GM19324 (cell line): Measurements from ENCODE around the gene FN1.
"Not testable (repeated sequence)": the region's sequence is repeated elsewhere in the genome, so short reads cannot be mapped to it uniquely, and the experiment has no call there.

ENCODE experiments used
- ATAC-seq: cut with Tn5 transposase; IDR thresholded peaks from one replicate; pipeline ENCODE4 v1.9.1; 2021; ENCODE audit warnings: mild to moderate bottlenecking, moderate library complexity; ENCODE audit not compliant: unreplicated experiment, low FRiP score

Gene FN1

DNA sequence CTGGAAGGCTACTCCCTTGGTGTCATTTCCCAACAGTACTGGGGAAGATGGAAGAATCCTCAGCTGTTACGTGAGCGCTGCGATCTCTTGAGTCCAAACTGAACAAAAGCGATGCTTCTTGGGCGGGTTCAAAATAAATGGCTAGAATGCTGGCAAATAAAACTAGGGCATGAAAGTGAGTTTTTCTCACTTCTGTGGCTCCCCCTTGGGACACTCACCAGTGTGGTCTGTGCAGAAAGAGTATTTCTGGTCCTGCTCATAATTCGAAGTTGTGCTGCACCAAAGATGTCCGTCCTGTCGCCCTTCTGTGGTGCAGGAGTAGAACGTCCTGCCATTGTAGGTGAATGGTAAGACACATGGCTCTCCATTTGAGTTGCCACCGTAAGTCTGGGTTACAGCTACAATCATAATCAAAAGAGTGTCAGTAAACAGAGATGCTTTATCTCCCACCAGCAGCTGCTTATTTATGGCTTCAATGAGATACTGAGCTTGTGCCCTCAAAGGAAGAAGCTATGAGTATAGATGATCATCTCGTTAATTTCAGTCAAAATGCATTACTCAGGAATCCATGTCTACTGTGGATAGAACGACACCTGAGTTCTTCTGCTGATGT lies 11.8 kb downstream of the FN1 start:
- no peak for ATAC-seq

DNA sequence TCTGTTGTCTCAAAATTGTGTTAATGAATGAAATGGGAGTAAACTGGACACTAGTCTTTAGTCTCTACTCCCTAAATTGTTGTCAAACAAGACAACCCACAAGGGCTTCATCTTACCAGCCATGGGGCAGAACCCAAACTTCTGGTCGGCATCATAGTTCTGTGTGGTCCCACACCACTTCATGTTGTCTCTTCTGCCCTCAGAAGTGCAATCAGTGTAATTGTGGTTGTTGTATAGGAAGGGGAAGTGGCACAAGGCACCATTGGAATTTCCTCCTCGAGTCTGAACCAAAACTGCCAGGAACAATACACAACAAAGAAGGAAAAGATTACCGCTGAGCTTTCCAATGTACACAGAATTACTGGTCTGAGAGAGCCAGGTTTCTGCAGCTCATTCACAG lies 12.6 kb downstream of the FN1 start:
- no peak for ATAC-seq

DNA sequence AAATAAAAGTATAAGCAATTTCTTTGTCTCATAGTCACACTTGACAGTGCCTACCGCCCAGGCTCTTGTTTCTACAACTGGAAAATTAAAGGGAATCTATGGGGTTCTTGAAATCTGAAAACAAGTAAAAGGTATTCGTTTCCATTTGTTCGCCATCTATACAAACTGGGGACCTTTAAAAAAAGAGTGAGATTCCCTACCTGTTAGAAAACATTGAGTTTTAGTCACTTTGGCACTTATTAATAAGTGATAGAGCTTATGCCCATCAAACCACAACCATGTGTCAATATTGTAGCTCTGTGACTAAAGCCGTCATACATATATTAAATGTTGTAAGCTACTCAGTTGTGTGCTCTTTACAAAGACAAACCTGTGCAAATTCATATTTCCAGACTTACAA lies 13.2 kb downstream of the FN1 start:
- ATAC-seq, result no peak

DNA sequence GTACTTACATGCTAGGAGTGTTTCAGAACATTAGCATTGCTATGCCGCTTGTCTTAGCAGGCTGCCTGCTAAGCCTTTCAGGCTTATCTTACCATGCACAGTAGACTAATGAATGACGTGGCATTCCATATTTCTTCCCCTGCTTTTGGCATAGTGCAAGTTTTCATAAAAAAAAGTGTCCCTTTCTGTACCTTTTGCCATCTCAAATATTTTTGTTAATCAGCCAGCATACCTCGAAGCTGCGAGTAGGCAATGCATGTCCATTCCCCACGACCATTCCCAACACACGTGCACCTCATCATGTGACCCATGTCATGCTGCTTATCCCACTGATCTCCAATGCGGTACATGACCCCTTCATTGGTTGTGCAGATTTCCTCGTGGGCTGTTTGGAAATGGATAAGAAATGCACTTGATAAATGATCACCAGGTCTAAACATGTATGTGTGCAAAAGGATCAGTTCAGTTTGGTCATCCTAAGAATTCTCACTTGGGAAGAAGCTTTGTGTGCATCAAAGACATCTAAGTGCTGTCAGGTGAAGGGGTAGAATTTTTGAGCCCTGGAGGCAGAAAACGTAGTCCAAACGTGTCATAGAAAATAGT lies 13.9 kb downstream of the FN1 start:
- no peak for ATAC-seq

DNA sequence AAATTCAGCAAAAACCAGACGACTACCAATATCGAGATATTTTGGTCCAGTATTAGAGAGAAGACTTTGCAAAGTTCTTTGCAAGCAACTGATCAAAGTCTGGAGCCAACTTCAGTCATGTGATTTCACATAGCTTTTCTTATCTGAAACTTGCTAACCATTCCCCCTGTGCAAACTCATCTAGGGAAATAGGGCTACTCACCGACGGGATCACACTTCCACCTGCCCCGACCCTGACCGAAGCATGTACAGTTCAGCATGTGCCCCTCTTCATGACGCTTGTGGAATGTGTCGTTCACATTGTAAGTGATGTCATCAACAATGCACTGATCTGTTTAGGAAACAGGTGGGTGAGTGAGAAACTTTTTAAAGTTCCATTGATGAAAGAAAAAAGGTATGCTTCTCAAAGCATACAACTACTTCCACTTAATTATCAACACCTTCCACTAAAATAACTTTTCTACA lies 15.4 kb downstream of the FN1 start:
- ATAC-seq, result no peak

DNA sequence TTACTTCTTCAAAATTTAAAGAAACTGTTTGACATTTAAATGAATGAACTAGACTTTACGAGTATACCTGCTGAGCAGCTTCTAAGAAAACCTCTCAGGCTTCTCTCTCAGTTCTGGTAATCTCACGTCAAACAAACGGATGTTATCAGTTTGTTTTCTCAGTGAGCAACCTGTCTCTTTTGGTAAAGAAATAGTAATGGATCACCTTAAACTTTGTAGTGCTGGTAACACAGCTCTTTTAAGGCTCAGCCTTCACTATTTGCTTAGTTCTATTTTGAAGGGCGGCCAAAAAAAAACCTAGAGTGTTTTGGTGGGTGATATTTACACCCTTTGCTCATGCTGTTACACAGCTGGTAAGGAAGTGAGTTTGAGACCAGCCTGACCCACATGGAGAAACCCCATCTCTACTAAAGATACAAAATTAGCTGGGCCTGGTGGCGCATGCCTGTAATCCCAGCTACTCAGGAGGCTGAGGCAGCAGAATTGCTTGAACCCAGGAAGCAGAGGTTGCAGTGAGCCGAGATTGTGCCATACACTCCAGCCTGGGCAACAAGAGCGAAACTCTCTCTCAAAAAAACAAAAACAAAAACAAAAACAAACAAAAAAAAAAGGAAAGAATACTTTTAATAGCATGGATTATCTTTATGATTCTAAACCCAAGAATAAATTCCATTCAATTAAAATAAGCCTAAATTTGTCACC lies 15.9 kb downstream of the FN1 start:
- ATAC-seq, result no peak

DNA sequence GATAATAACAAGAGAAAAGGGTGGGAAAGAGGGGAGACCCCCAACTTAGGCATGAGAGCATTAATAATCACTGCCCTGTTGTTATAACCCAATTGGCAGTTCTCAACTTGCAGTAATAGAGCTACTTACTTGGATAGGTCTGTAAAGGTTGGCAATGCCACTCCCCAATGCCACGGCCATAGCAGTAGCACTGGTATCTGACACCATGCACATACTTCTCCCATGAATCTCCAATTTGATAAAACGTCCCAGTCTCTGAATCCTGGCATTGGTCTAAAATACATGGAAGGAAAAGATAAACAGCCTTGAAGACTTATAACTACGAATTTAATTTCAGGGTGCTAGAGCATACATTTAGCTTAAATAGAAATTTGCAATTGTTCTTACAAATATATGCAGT lies 16.8 kb downstream of the FN1 start:
- ATAC-seq, result no peak

DNA sequence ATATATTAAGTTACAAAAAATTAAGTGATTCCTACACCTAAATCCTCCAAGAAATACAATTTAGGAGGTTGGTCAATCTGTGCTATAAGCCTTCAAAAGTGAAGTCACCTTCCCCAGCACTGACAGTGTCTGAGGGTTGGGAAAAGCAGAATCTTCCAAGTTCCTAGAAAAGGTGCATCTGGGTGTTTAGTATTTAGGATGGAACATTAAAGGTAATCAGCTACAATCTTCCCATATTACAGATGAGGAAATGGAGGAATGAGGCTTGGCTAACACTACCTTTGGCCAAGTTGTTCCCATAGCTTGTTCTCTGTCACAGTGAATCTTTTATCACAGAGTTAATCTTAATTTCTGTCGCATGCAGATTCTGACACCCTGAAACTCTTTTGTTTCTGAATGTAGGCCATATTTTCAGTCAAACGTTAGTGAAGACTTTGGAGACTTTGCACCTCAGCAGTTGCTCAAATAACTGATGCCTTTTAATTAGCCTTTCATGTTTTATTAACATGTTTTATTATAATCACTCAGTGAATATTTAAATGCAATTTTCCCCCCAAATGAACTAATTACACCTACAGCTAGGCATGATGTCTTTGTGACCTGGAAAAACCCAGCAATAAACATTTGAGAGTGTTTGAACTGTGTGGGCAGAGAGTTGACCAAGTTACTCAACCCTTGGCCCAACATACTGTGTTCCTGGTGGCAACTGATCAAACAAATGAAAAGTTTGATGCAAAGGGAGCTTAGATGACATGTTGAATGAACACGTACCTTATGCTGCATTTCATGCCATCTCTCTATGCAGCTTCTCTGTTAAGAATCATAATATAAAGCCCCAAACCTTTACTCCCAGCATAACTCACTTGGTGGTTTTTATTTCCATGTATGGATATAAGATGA lies 17.6 kb downstream of the FN1 start:
- ATAC-seq, result no peak

DNA sequence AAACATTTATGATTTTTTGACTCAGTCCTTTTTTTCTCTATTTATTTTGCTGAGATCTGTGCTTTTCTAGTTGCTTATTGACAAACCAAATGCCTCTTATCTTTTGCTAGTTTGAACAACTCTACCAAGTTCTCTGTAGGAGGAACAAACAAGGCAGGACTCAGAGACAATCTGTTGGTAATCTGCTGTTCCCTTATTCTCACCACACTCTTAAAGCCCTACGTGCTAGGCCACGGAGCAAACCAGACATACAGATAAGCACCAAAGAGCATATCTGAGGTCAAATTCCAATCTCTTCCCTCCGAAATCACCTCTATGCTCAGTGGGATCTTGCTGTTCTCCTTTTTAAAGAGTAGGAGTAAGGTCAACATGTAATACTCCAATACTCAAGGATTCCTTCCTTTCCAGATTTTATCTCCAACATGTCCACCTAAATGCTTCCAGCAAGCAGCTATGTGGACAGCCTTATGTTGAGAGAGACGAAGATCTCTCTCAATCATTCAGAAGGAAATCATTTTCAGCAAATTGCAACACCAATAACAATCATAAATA lies 18.4 kb downstream of the FN1 start:
- no peak for ATAC-seq

DNA sequence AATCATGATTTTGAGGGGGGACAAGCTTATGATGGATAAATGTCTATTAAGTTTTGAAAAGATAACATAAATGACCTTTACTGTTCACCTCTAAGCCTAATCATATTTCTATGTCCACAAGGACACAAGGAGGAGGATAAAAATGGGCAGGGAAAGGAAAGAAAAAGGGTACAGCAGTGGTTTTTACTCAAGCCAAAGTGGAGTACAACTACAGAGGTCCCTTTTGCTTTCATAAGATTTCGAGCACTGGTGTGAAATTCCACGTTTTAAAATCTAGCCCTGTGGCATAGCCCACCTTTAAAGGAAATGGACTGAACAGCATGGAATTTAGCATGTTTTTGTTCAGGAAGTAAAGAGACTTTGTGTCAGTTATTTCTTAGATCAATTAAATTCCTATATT lies 19.2 kb downstream of the FN1 start:
- ATAC-seq, result no peak

DNA sequence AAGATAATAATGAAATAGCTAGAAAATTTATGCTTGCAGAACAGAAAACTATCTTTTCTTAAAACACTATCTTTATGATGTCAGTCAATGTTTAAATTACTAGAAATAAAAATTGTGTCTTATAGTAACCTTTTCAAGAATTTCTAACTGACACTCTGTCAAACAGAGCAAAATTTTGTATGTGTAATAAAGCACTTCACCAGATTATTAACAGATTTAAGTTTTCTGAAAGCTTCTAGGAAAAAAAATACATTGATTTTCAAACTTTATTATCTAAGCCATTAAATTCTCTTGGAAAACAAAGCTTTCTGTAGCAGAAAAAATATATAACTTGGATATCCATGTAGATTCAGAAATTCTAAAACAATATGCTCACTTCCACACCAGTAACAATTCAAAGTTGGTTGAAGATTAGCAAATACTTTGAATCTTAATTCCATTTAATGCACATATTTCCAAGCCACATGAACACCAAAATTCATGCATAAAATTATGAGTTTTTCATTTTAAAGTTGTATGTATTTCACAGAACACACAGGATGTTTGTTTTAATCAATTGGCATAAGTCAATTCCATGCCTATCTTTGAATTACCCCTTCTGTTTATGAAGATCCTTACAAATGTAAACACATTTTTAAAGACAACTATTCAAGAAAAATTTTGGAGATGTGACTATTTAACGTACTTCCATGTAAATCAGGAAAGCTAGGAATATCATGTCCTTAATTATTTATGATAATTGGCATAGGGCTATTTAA lies 19.9 kb downstream of the FN1 start:
- no peak for ATAC-seq

DNA sequence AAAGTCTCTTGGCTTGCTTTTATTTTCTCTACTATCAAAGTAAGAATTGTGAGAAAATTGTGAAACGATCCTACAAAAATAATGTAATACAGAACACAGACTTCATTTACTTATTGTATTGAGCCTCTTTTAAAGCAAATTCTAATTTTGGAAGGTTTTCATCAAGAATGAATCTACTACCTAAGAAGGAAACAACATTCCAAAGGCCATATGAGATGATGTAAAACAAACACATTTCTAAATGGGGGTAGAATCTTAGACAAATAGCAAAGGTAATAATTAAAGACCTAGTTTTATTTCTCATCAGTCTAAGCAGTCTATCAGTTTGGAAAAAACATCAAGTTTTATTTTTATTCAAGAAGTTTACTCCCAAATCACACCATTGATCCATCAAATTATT lies 20.6 kb downstream of the FN1 start:
- ATAC-seq, result no peak

DNA sequence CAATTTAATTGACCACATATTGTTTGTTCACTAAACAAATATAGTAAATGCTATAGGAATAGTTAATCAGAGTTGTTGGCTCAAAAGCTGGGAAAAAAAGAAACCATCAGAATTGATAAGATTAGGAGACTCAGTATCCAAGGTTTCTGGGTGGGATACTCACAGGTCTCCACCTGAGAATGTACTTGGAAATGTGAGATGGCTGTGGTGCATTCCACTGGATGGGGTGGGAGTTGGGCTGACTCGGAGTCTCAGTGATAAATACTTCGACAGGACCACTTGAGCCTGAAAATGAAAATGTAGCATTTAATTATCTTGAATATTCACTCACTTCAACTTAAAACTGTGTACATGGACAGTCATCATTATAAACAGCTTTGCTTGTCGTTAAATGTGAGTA lies 21.2 kb downstream of the FN1 start:
- ATAC-seq, result no peak

DNA sequence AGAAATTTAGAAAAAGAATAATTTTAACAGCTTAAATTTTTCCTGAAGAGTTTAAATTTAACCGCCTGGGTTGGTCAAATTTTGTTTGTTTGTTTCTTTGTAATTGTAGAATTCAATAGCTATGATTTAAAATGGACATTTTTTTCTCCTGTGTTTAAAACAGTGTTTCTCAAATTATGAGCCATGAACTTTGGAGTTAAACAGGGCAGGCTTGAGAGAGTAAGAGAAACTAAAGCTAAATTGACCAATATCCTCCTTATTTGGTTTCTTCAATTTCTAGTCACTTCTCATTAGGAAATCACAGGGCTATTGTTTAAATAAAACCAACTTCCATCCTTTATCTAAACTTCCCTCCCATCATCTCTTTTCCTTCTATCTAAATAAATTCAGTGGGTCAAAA lies 21.9 kb downstream of the FN1 start:
- no peak for ATAC-seq

DNA sequence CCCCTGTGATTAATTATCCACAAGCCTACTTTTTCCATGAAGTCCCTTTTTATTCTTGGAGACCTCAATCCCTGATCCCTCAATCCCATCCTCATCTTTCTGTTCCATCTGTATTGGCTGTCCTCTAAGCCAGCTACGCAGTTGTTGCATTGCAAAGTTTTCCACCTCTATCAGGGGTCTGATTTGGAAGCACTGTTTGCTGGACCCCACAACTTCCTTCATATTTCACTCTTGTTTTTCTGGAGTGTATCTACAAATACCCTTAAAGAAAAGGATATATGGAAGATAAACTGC lies 22.4 kb downstream of the FN1 start:
- no peak for ATAC-seq

DNA sequence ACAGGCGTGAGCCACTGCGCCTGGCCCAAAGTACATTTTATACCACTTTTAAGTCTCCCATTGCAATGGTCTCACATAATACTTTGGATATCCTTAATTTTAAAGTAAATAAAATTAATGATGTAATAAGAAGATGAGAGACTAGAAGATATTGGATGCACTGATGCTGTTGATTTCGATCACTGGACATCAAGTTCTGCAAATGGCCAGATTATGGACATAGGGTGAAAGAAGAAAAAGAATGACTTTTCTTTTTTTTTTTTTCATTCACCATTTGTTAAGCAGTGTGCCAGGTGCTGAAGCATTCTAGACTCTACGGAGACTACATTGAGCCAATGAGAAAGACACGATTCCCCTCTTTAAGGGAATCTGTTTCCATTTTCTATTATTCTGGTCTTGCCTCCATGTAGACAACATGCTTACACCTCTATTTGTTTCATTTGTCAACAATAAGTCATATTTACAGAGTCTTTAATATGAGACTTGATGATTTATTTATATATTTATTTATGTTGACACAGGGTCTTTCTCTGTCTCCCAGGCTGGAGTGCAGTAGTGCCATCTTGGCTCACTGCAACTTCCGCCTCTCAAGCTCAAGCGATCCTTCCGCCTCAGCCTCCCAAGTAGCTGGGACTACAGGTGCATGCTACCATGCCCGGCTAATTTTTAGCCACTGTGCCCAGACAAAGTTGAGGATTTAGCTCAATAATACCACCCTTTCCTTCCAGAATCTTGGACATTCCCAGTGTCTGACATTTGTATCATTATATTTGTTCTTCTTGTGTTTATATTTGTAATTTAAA lies 23.7 kb downstream of the FN1 start:
- no peak for ATAC-seq

DNA sequence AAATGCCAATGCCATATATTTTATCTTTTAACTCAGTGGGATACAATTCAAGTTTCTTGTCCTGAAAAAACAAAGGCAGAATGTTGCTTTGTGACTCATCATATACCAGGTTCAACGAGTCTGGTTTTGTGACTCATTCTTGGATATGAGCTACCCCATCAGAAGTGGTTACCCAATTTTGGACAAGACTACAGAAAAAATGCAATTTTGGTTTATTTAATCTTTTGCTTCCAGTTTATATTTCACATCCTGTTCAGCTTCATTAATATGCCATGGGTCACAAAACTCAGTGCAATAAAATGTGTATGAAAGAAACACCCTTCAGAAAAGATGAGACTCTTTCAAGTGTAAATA lies 25.0 kb downstream of the FN1 start:
- no peak for ATAC-seq

DNA sequence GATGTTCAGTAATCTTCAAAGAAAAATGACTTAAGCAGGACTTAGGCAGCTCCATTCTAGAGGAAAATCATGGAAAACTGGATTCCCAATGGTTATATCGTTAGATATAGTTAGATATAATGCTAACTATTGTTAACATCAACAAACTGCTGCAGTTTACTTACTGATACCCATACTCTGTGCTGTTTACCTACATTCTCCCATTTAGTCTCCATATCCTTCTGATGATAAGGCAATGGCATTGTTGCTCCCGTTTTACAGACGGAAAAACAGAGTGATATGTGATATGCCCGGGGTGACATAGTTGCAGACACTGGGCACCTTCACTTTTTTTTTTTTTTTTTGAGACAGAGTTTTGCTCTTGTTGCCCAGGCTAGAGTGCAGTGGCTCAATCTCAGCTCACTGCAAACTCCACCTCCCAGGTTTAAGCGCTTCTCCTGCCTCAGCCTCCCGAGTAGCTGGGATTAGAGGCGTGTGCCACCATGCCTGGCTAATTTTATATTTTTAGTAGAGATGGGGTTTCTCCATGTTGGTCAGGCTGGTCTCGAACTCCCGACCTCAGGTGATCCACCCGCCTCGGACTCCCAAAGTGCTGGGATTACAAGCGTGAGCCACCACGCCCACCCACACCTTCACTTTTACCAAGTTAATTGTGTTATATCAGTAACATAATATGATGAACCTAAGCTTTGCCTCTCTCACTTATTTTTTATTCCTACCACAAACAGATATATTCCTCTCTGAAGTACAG lies 25.5 kb downstream of the FN1 start:
- ATAC-seq, result not testable (repeated sequence)
